ENCODE data around the gene RMI2.

Gene RMI2

DNA sequence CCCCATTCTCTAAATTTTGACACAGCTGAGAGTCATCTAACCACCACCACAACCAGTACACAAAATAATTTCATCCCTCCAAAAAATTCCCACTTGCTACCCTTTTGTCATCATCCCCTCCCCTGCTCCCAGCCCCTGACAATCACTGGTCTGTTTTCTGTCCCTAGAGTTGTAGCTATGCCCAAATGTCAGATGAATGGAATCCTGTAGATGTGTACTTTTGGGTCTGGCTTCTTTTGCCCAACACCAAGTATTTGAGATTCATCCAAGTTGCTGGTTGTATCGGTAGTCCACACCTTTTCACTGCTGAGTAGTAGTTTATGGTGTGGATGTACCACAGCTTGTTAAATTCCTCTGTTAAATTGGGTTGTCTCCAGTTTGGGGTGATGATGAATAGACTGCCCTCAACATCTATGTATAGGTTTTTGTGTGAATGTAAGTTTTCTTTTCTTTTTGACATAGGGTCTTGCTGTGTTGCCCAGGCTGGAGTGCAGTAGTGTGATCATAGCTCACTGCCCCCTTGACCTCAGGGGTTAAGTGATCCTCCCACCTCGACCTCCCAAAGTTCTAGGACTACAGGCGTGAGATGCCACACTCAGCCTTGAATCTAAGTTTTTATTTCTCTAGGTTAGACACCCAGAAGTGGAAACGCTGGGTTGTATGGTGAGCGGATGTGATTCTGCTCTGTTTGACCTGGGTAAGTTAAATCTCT is 14.6 kb upstream of the RMI2 start:
- DNase-seq (ENCODE audit: extremely low read depth, low read depth): no peak
- TF ChIP-seq, protein P1, sequence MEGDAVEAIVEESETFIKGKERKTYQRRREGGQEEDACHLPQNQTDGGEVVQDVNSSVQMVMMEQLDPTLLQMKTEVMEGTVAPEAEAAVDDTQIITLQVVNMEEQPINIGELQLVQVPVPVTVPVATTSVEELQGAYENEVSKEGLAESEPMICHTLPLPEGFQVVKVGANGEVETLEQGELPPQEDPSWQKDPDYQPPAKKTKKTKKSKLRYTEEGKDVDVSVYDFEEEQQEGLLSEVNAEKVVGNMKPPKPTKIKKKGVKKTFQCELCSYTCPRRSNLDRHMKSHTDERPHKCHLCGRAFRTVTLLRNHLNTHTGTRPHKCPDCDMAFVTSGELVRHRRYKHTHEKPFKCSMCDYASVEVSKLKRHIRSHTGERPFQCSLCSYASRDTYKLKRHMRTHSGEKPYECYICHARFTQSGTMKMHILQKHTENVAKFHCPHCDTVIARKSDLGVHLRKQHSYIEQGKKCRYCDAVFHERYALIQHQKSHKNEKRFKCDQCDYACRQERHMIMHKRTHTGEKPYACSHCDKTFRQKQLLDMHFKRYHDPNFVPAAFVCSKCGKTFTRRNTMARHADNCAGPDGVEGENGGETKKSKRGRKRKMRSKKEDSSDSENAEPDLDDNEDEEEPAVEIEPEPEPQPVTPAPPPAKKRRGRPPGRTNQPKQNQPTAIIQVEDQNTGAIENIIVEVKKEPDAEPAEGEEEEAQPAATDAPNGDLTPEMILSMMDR (IDR thresholded peaks at IDR 0.05; ENCODE audit: low read depth, low read length, missing control alignments): no peak
- H3K4me3 ChIP-seq (replicated peaks; ENCODE audit: low read depth, low read length): no peak overlapping the region

DNA sequence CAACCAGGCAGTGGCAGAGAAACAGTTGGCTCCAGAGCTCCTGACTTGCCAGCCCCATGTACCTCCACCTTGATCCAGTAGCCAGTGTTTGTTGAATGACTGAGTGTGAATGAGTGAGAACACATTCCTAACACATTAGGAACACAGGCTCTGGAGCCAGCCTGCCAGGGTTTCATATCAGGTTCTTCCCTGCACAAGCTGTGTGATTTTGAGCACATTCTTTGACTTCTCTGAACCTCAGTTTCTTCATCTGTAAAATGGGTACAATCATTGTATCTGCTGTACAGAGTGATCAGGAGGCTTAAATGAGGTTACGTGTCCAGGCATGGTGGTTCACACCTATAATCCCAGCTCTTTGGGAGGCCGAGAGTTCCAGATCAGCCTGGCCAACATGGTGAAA is 13.3 kb upstream of the RMI2 start:
- TF ChIP-seq, protein P1 (IDR thresholded peaks at IDR 0.05; ENCODE audit: low read depth, low read length, missing control alignments): no peak
- no peak for DNase-seq (ENCODE audit: extremely low read depth, low read depth)
- no peak overlapping the region for H3K4me3 ChIP-seq (replicated peaks; ENCODE audit: low read depth, low read length)

DNA sequence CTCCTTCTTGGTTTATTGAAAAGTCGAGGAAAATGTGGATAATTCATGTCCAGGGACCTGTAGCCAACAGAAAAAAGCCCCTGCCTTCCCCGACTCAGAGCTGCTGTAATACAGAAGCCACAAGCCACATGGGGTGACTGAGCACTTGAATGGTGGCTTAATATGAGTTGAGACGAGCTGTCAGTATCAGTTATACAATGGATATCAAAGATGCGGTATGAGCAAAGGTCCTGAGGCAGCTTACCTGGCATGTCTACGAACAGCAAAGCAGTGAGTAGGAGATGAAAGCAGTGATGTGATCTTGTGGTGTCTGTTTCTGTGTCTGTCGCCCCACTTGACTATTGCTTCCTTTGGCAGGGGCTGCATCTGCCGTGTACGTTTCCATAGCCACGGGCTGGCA is 12.2 kb upstream of the RMI2 start:
- TF ChIP-seq, protein P1 (IDR thresholded peaks at IDR 0.05; ENCODE audit: low read depth, low read length, missing control alignments): no peak
- no peak overlapping the region for H3K4me3 ChIP-seq (replicated peaks; ENCODE audit: low read depth, low read length)
- no peak for DNase-seq (ENCODE audit: extremely low read depth, low read depth)

DNA sequence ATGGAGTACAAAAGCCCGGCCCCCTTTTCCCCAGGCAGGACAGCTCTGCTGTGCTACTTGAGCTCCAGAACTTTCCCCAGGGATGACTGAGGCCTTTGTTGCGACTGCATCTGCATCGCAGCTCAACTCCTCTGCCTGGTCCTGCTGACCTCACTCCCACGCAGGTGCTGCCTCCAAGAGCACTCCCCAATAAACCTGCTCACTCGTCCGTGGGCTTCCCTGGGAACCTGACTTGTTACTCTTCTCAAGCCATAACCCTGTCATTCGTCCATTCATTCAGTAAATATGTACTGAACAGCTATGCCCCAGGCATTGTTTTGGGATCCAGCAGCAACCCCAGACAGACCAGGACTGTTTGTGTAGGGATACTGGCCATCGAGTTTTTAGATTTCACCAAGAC is 11.6 kb upstream of the RMI2 start:
- DNase-seq (ENCODE audit: extremely low read depth, low read depth): no peak
- H3K4me3 ChIP-seq (replicated peaks; ENCODE audit: low read depth, low read length): no peak overlapping the region
- TF ChIP-seq, protein P1 (IDR thresholded peaks at IDR 0.05; ENCODE audit: low read depth, low read length, missing control alignments): no peak

DNA sequence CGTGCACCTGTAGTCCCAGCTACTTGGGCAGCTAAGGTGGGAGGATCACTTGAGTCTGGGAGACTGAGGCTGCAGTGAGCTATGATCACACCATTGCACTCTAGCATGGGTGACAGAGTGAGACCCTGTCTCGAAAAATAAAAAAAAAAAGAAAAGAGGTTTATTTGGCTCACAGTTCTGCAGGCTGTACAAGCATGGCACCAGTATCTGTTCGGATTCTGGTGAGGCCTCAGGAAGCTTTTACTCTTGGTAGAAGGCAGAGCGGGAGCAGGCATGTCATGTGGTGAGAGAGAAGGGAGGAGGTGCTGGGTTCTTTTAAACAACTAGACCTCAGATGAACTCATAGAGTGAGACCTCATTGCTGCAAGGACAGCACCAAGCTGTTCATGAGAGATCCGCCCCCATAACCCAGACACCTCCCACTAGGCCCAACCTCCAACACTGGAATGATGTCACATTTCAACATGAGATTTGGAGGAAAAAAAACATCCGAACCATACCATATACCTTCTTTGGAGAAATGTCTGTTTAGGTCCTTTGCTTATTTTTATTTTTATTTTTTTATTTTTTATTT is 10.3 kb upstream of the RMI2 start:
- H3K4me3 ChIP-seq (replicated peaks; ENCODE audit: low read depth, low read length): no peak overlapping the region
- DNase-seq (ENCODE audit: extremely low read depth, low read depth): no peak
- TF ChIP-seq, protein P1 (IDR thresholded peaks at IDR 0.05; ENCODE audit: low read depth, low read length, missing control alignments): no peak

DNA sequence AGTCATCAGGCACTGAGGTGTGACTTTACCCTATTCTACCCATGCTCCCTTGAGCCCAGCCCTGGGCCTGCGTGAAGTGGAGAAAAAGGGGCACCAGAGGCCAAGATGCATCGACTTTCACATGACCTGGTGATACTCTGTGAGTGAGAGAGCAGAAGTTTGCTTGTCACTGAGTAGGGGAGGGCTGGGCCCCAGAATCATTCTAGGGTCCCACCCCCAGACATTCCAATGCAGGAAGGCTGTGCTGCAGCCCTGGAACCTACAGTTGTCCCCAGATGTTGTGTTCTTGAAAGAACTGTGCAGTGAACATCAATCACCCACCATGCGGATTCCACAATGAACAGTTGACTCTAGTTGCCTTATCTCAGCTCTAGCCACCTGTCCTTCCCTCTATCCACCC is 6.2 kb upstream of the RMI2 start:
- TF ChIP-seq, protein P1 (IDR thresholded peaks at IDR 0.05; ENCODE audit: low read depth, low read length, missing control alignments): no peak
- DNase-seq (ENCODE audit: extremely low read depth, low read depth): no peak
- H3K4me3 ChIP-seq (replicated peaks; ENCODE audit: low read depth, low read length): no peak overlapping the region
